NOMO-1 (cell line): Measurements from ENCODE around the gene XPO6.
A peak's percentile ranks its signal among the peaks of the same experiment; 100 is the strongest.

ENCODE experiments used
- DNase-seq, 2 experiments: peaks; one replicate each; lab custom pipeline; 2025; ENCODE audit not compliant: unreplicated experiment in 2 of 2; lab: John Stamatoyannopoulos, UW

The XPO6 gene

GRCh38 chr16:28186752-28187151, 25.0 kb downstream of the XPO6 start:
- DNase-seq = no peak

DNA sequence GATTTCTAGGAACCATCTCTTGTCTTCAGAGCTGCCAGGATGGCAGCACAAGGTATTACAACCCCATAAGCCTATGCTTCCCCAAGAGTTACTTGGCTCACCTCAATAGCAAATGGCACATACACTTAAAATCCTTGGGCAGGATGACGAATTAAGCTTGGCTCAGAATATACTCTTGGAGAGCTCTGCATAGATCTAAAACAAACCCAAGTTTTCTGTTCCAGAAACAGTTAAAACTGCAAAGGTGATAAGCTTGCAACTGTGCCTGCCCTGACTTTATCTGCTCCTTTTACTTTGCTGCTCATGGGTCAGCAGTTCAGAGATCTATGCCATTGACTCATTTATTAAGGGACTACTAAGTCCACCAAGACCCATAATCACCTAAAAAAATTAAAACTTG, 26.1 kb downstream of the XPO6 start:
- no peak for DNase-seq

GRCh38 chr16:28184625-28185024, 27.1 kb downstream of the XPO6 start:
- no peak for DNase-seq

- DNase-seq = no peak
These were observed 27.8 kb downstream of the XPO6 start for GRCh38 chr16:28183930-28184329.

DNA sequence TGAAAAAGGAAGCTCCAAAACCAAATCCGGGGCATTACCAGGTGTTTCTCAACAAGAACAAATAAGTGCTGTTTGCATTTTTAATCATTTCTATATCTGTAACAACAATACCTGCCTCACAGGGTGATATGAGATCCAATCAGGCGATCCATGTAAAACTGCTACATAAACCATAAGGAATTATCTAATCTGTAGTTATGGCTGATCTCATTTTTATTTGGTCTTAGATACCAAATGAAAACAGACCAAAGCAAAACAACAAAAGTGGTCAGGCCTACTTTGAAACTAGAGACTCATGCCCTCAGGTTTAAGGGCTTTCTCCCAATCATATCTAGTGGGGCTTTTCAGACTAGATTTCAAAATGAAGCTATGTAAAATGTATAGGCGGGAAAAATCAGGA, 28.3 kb downstream of the XPO6 start:
- no peak for DNase-seq

GRCh38 chr16:28182801-28183200, 29.0 kb downstream of the XPO6 start:
- no peak for DNase-seq

GRCh38 chr16:28182183-28182582, 29.6 kb downstream of the XPO6 start:
- DNase-seq = no peak

GRCh38 chr16:28181515-28181914, 30.2 kb downstream of the XPO6 start:
- no peak for DNase-seq

DNA sequence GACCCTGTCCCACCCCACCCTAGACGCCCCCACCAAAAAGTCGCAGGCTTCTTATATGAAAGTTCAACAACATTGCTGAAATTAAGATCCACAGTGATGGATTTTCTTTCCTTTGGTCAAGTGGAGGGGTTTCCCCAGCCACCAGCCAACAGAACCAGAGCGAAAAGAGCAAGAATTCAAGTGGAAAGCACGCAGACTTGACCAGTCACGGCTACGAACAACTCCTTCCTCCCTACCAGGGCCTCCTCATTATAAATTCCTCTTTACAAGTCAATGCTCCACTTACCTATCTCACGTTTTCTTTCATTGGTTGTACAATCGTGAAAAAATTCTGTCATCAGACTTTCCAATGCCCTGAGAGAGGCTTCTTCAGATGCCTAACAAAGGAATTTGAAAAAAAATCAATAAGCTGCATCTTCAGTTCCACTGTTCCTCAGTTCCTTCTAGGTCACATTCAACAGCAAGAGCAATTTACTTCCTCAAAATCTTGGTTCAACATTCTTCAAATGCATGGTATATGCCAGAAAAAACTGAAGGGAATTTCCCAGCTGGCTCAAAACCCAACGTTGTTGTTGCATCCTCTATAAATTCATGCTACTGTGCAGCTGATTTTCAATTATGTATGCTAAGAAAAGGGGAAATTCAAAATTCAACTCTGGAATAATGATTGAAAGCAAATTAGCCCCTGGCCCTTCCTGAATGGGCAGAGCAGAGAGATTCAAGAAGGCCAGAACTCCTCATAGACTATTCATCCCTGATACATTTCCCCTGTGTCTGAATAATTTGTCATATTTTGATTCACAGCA, 30.9 kb downstream of the XPO6 start:
- DNase-seq = peak; percentile 13 to 75

DNA sequence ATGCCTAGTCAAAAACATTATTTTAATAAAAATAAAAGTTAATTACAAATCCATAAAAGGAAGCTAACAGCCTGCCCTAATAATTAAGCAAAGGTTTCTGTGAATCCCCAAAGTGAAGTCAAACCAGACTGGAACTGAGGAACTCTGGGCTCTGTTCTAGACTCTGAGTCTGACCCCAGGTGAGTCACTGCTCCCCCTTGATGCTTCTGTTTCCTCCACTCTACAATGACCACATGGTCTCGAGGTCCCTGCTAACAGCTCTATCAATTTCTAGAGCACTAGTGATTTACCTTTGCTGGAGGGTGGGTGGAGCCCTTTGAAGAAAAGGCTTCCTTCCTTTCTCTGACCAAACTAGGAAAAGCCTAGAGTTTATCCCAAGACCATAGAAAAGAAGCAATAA, 32.4 kb downstream of the XPO6 start:
- DNase-seq = no peak

DNA sequence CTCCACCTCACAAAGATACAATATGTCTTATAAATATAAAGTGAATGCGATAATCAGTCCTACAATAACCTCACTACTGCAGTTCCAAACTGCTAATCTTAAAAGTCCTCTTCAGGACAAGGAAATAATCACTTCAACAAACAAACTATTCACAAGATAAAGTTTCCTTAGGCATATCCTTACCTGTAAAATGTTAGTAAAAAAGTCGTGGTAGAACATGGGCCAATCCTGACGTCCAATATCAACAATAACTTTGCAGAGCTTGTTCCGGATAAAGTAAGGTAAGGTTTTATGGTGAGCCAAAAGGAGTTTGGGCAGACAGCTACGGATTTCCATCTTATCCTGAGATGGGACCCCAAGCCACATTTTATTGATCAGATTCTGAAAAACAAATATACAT, 36.0 kb downstream of the XPO6 start:
- no peak for DNase-seq

GRCh38 chr16:28172336-28172735, 39.4 kb downstream of the XPO6 start:
- no peak for DNase-seq

DNA sequence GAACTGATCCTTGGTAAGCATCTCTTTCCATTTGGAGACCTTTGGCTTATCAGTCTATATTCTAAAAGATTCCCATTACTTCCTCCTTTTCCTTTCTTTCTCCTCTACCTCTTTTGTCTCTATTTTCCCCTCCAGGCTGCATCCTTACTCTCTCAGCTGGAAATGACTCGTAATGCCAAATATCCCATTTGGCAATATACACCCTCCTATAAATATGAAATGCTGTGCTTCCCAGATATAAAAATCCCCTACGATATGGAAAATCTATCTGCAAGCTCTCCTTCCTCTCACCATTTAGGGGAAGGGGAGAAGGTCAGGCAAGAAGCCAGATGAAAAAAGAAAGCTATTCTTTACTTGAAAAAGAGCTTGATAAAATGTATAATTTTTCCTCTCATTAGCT, 39.9 kb downstream of the XPO6 start:
- no peak for DNase-seq

DNA sequence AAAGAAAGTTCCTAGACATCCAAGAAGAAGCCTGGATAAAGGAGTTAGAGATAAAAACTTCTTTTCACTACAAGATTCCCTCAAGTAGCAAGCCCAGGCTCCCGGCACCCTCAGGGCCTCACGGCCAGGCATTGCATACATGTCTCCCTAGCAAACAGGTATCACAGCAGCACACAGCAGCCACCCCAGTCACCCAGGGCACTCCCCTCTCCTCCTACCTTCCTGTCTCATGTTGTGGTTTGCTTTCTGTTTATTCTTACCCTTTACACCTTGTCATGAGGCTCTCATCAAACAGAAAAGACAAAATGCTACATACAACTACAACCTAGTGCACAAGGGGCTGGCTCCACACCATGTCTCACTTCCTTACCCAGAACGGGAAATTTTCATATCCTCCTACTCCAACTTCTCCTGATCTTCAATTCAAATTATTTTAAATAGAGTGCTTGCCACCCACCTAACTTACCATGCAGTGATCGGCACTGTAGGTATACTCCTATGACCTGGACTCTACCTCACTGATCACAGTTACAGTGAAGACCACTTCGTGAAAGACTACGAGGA, 42.7 kb downstream of the XPO6 start:
- DNase-seq = no peak

- no peak for DNase-seq
These were observed 44.0 kb downstream of the XPO6 start for GRCh38 chr16:28167730-28168129.

DNA sequence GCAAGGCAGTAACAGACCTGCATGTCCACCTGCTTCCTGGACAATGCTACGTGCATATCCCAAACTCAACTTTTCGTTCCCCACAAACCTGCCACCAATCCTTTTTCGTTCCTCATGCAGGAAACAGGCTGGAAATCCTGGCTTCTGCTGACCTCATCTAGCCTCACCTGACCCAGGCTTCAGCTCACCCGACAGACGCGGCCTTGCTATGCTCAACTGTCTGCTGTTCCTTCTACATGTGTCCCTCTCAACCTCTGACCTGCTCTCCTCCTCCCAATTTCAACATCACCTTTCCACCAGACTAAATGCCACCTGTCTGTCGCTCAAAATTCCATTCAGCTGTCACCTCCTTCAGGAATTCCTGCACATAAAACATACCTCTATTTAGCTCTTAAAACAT, 44.5 kb downstream of the XPO6 start:
- DNase-seq = no peak

- DNase-seq = no peak
These were observed 45.2 kb downstream of the XPO6 start for GRCh38 chr16:28166394-28167208.

DNA sequence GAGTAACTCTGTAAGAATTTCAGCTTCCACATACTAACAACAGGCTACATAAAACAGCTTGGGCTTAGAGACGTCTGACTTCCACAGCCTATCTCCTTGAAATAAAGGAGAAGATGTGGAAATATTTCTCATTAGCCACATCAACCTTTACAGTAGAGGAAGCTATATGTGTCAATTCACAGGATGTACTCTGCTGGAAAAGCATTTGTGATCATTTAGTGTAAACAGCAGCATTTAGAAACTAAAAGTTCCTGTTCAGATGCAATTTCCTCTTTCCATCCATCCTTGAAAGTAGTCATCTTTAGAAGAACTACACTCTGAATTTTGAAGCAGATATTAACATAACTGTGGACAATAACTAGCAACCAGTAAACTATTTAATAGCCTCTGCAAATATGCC, 46.2 kb downstream of the XPO6 start:
- peak in 1 of 2 experiments; percentile 50 for DNase-seq

- peak; percentile 61 to 71 for DNase-seq
These were observed 47.6 kb downstream of the XPO6 start for GRCh38 chr16:28164140-28164539.

DNA sequence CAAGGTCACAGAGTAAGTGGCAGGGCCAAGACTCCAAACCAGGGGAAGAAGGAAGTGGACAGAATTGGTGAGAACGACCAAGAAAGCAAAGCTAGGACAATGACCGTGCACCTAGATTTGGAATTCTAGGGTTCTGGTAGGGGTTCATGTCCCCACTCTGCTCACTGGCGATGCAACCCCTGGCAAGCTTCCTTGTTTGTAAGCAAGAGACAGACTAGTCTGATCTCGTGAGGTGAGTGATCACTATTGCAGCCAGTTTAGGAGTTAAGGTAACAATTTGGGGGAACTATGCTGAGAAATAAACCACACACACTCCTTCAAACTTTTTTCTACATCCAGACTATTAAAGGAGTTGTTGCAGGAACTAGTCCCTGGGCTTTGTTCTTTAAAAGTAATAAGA, 48.1 kb downstream of the XPO6 start:
- DNase-seq = no peak

DNA sequence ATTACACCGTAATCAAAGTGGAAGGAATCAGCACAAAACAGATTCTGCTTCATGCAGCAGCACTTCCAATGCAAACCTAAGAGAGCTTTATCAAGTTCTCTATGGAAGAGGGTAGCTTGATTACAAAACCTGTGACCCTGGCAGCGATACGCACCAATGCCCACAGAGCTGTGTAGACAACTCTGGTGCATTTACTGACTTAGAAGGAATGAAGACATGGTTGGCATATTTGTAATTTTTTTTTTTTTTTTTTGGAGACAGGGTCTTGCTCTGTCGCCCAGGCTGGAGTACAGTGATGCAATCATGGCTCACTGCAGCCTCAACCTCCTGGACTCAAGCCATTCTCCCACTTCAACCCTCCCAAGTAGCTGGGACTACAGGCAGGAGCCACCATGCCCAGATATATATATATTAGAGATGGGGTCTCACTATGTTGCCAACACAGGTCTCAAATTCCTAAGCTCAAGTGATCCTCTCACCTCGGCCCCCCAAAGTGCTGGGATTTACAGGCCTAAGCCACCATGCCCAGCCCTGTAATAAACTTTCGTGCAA, 49.4 kb downstream of the XPO6 start:
- DNase-seq = no peak
